GM21526 (cell line): Measurements from ENCODE around the gene NUDT9.
A peak's percentile ranks its signal among the peaks of the same experiment; 100 is the strongest.
"Not testable (repeated sequence)": the region's sequence is repeated elsewhere in the genome, so short reads cannot be mapped to it uniquely, and the experiment has no call there.

ENCODE experiments used
- ATAC-seq: cut with Tn5 transposase; IDR thresholded peaks from one replicate; pipeline ENCODE4 v1.9.1; 2021; ENCODE audit warnings: moderate library complexity; ENCODE audit not compliant: unreplicated experiment, low FRiP score

NUDT9 gene

GRCh38 chr4:87451537-87451936 is 29.2 kb downstream of the NUDT9 start:
- ATAC-seq, result no peak

GRCh38 chr4:87458913-87459312 is 36.5 kb downstream of the NUDT9 start:
- ATAC-seq, result no peak

GRCh38 chr4:87461281-87461700 is 38.9 kb downstream of the NUDT9 start:
- no peak for ATAC-seq

- no peak for ATAC-seq
These were observed 39.7 kb downstream of the NUDT9 start for GRCh38 chr4:87462102-87462501.

GRCh38 chr4:87465739-87466366 is 43.5 kb downstream of the NUDT9 start:
- peak; percentile 64 for ATAC-seq

GRCh38 chr4:87469390-87469789 is 47.0 kb downstream of the NUDT9 start:
- ATAC-seq, result peak; percentile 52

GRCh38 chr4:87476934-87477333 is 54.6 kb downstream of the NUDT9 start:
- no peak for ATAC-seq

GRCh38 chr4:87478732-87479250 is 56.4 kb downstream of the NUDT9 start:
- no peak for ATAC-seq

GRCh38 chr4:87481377-87481776 is 59.0 kb downstream of the NUDT9 start:
- ATAC-seq, result no peak

GRCh38 chr4:87483247-87483646 is 60.9 kb downstream of the NUDT9 start:
- ATAC-seq, result not testable (repeated sequence)

GRCh38 chr4:87488666-87489065 is 66.3 kb downstream of the NUDT9 start:
- not testable (repeated sequence) for ATAC-seq

- ATAC-seq, result no peak
These were observed 67.3 kb downstream of the NUDT9 start for GRCh38 chr4:87489678-87490077.

- ATAC-seq, result no peak
These were observed 68.4 kb downstream of the NUDT9 start for GRCh38 chr4:87490664-87491369.

- ATAC-seq, result no peak
These were observed 69.1 kb downstream of the NUDT9 start for GRCh38 chr4:87491436-87491835.

GRCh38 chr4:87491851-87492250 is 69.5 kb downstream of the NUDT9 start:
- ATAC-seq, result not testable (repeated sequence)

- no peak for ATAC-seq
These were observed 70.7 kb downstream of the NUDT9 start for GRCh38 chr4:87493115-87493514.

- no peak for ATAC-seq
These were observed 74.8 kb downstream of the NUDT9 start for GRCh38 chr4:87497159-87497558.

GRCh38 chr4:87497578-87497977 is 75.2 kb downstream of the NUDT9 start:
- ATAC-seq, result no peak

- peak; percentile 47 for ATAC-seq
These were observed 76.1 kb downstream of the NUDT9 start for GRCh38 chr4:87498446-87498900.

GRCh38 chr4:87499403-87500091 is 77.2 kb downstream of the NUDT9 start:
- peak; percentile 77 for ATAC-seq

GRCh38 chr4:87500092-87500462 is 77.7 kb downstream of the NUDT9 start:
- peak; percentile 52 for ATAC-seq
